K562 (cell line): ENCODE measurements around the gene VAPB. TPM values are rescaled to one million over a fixed set of nuclear protein-coding genes. Genes with fewer than 3 reads are reported as not detected.

ENCODE experiments used
- ATAC-seq: fragments of 200-7000 bp; cut with Tn5 transposase; 3 replicates; pipeline ENCODE4 v1.9.1; 2020; ENCODE audit warnings: moderate library complexity
- BruUV-seq: library from RNA; stranded (reverse); fragments of 400-500 nt; replicated peaks from 2 replicates; lab custom pipeline; 2021; lab: Mats Ljungman, UMichigan
- CTCF ChIA-PET: fragments of 300-600 bp; formaldehyde crosslinking; extraction: SDS; loops from one replicate; lab custom pipeline; 2021; ENCODE audit warnings: low intra/inter-chr PET ratio; lab: Yijun Ruan, JAX
- POLR2A ChIA-PET: fragments of 300-600, 350-650 bp; sonication (Branson Sonifier 250); formaldehyde crosslinking; extraction: SDS; loops from one replicate; lab custom pipeline; 2021; ENCODE audit warnings: antibody characterized with exemption, inconsistent platforms; lab: Yijun Ruan, JAX
- DNase-seq, 4 experiments: peaks; one replicate each; pipeline versions ENCODE4 v3.0.0 to v3.0.0-alpha.2; 2011 to 2018; ENCODE audit warnings: low spot score in 3 of 4, mixed read lengths in 3 of 4; ENCODE audit errors: extremely low read depth in 1 of 4
- FAIRE-seq: peaks from 2 replicates; lab custom pipeline; 2011; peaks lifted over from hg19 to GRCh38; lab: Jason Lieb, UNC
- H2AFZ ChIP-seq: 2 replicates; pipeline ENCODE4 v1.6.0; 2011; ENCODE audit warnings: low read depth, low read length, control low read depth, inconsistent platforms
- H3K27ac ChIP-seq: fragments of 200-600 bp; 3 replicates; pipeline ENCODE4 v1.8.0; 2011; ENCODE audit warnings: low read depth, mild to moderate bottlenecking, control low read depth, inconsistent platforms, low read length, moderate library complexity, mixed read lengths; ENCODE audit errors: extremely low read depth
- H3K27me3 ChIP-seq, 2 experiments: fragments of 300-600 bp in 1 of 2; 2 replicates in 1 of 2; 3 replicates in 1 of 2; pipeline versions ENCODE4 v1.6.0 to v1.8.0; 2011; ENCODE audit warnings: inconsistent platforms in 2 of 2, low read length in 2 of 2, mild to moderate bottlenecking in 1 of 2, mixed read lengths in 1 of 2, moderate library complexity in 1 of 2; ENCODE audit not compliant: control insufficient read depth in 2 of 2, insufficient read depth in 2 of 2
- H3K36me3 ChIP-seq: fragments of 300-600 bp; 3 replicates; pipeline ENCODE4 v1.8.0; 2011; ENCODE audit warnings: mild to moderate bottlenecking, low read length, inconsistent platforms; ENCODE audit not compliant: control insufficient read depth, insufficient read depth
- H3K4me1 ChIP-seq, 2 experiments: fragments of 200-600 bp in 1 of 2; replicated peaks in 1 of 2; 2 replicates in 1 of 2; 3 replicates in 1 of 2; pipeline versions ENCODE4 v1.5.1 to v1.8.0; 2011; ENCODE audit warnings: inconsistent platforms in 2 of 2, low read length in 2 of 2, mild to moderate bottlenecking in 1 of 2, mixed read lengths in 1 of 2, moderate library complexity in 1 of 2; ENCODE audit not compliant: control insufficient read depth in 2 of 2, insufficient read depth in 2 of 2
- H3K4me2 ChIP-seq: 2 replicates; pipeline ENCODE4 v1.6.1; 2011; ENCODE audit warnings: low read length, control low read depth, inconsistent platforms, mixed read lengths; ENCODE audit not compliant: insufficient read depth
- H3K4me3 ChIP-seq: fragments of 200-600 bp; sonication (generic), shearing (Covaris generic); 2 replicates; pipeline ENCODE4 v1.5.1; 2016; ENCODE audit warnings: control low read depth, inconsistent platforms
- H3K79me2 ChIP-seq: fragments of 200-600 bp; 3 replicates; pipeline ENCODE4 v1.8.0; 2011; ENCODE audit warnings: low read length, inconsistent platforms; ENCODE audit not compliant: control insufficient read depth, insufficient read depth
- H3K9ac ChIP-seq, 2 experiments: 2 replicates each; pipeline versions ENCODE4 v1.6.0 to v1.6.1; 2011; ENCODE audit warnings: low read depth in 2 of 2, low read length in 2 of 2, control low read depth in 1 of 2, inconsistent platforms in 1 of 2, mild to moderate bottlenecking in 1 of 2, mixed read lengths in 1 of 2; ENCODE audit not compliant: insufficient read depth in 1 of 2
- H3K9me1 ChIP-seq: one replicate; pipeline ENCODE4 v1.6.0; 2011; ENCODE audit warnings: inconsistent platforms, mild to moderate bottlenecking, low read length, moderate library complexity; ENCODE audit not compliant: control insufficient read depth, insufficient read depth
- H3K9me3 ChIP-seq: replicated peaks from 2 replicates; pipeline ENCODE4 v1.5.1; 2011; ENCODE audit warnings: low read depth, low read length, inconsistent platforms; ENCODE audit not compliant: control insufficient read depth, insufficient read depth
- H4K20me1 ChIP-seq: replicated peaks from 2 replicates; pipeline ENCODE4 v1.6.1; 2011; ENCODE audit warnings: low read length, inconsistent platforms, mixed read lengths; ENCODE audit not compliant: control insufficient read depth, insufficient read depth
- KLF13 ChIP-seq: fragments of 450-650 bp; IDR thresholded peaks from 2 replicates; pipeline ENCODE4 v1.6.1; 2016; ENCODE audit warnings: missing genetic modification characterization, low read depth, mild to moderate bottlenecking, missing compliant biosample characterization, moderate library complexity, borderline replicate concordance
- MYNN ChIP-seq, 2 experiments: sonication (generic); formaldehyde crosslinking in 1 of 2; IDR thresholded peaks; 2 replicates each; pipeline versions ENCODE4 v1.5.0 to v1.6.1; 2016 to 2020; ENCODE audit warnings: antibody characterized with exemption in 1 of 2, missing genetic modification reagents in 1 of 2
- NR2C1 ChIP-seq, 2 experiments: fragments of 450-650 bp; IDR thresholded peaks; 2 replicates each; pipeline ENCODE4 v1.6.1; 2017; ENCODE audit warnings: mild to moderate bottlenecking in 2 of 2, antibody characterized with exemption in 1 of 2, inconsistent platforms in 1 of 2, missing compliant biosample characterization in 1 of 2, missing genetic modification characterization in 1 of 2
- ZFP91 ChIP-seq: sonication (generic); formaldehyde crosslinking; IDR thresholded peaks from 2 replicates; pipeline ENCODE4 v1.8.0; 2022; ENCODE audit warnings: mild to moderate bottlenecking, missing genetic modification reagents
- ZNF644 ChIP-seq: fragments of 200-800 bp; sonication (Bioruptor generic); IDR thresholded peaks from 2 replicates; pipeline ENCODE4 v1.6.1; 2016; ENCODE audit warnings: low read depth, missing genetic modification characterization, missing compliant biosample characterization
- ZNF695 ChIP-seq: fragments of 450-650 bp; formaldehyde crosslinking; IDR thresholded peaks from 2 replicates; pipeline ENCODE4 v1.4.0; 2020; ENCODE audit warnings: mild to moderate bottlenecking, moderate library complexity
- WGBS: fragments of 100-300 bp; shearing (Covaris generic); methylation state at CpG from one replicate; pipeline ENCODE4 v1.1.6; 2016; ENCODE audit warnings: low coverage, mixed read lengths; ENCODE audit not compliant: insufficient coverage; ENCODE audit errors: missing lambda C conversion rate; 5-methylcytosine and 5-hydroxymethylcytosine counted together
- in situ Hi-C: fragments of 300-500 bp; cut with MboI; formaldehyde crosslinking; loops from 4 replicates; pipeline ENCODE4 v1.15.0; 2018; ENCODE audit warnings: inconsistent platforms, mixed read lengths
- intact Hi-C: fragments of 100-400 bp; cut with micrococcal nuclease; formaldehyde crosslinking; loops from 2 replicates; pipeline ENCODE4 v1.14.2; 2022
- polyA plus RNA-seq, 8 experiments: library from polyadenylated mRNA; depleted of rRNA in 4 of 8; stranded (reverse) in 5 of 8; unstranded in 3 of 8; fragments of >200 nt; fragmentation: Nextera tagmentation in 2 of 8; fragmentation: Illumina TruSeq in 1 of 8; extraction: Ambion mirVana in 2 of 8; extraction: Trizol in 1 of 8; gene quantifications; 2 replicates each; pipeline versions ENCODE4 v1.2.1 to v1.2.3, GENCODE V29; 2011 to 2014; ENCODE audit warnings: inconsistent platforms in 1 of 8, missing spikeins in 1 of 8
- total RNA-seq, 7 experiments: library from RNA; depleted of rRNA in 6 of 7; stranded (reverse); fragments of >200 nt in 6 of 7; fragmentation: Illumina TruSeq in 2 of 7; extraction: Trizol in 2 of 7; gene quantifications; 2 replicates each; pipeline versions ENCODE4 v1.2.1 to v1.2.3, GENCODE V29; 2011 to 2021; ENCODE audit warnings: low replicate concordance in 1 of 7

VAPB gene
- total and polyA plus RNA-seq, 9 of the 15 experiments (the other 6 are each of a cell fraction or from before 2014, with no cell fraction given) = 3.4 to 51.0 (median 27.9) TPM

- H4K20me1 ChIP-seq = peaks cover 26% of the 10 kb centered on the region
- intact Hi-C loops (no loop called here), in situ Hi-C loops (no loop called here)
- TF ChIP-seq MYNN (IDR thresholded peaks at IDR 0.05) = peak; percentile 78
- no peak for TF ChIP-seq MYNN (CRISPR knock-in tag; IDR thresholded peaks at IDR 0.05)
- TF ChIP-seq NR2C1 (IDR thresholded peaks at IDR 0.05) = peak; percentile 9; the same call in 1 of the 2 replicates
- TF ChIP-seq NR2C1 (tag; IDR thresholded peaks at IDR 0.05) = no peak
- no peak for TF ChIP-seq ZNF644 (tag)
- no peak for TF ChIP-seq ZNF695 (CRISPR knock-in tag)
- TF ChIP-seq KLF13 (tag) = no peak
- TF ChIP-seq ZFP91 (CRISPR knock-in tag) = no peak
- peaks cover 98% of the 10 kb centered on the region for H3K79me2 ChIP-seq
- no peak for FAIRE-seq
- H3K4me3 ChIP-seq = no peak overlapping the region
- no peaks in the 10 kb centered on the region for H3K27me3 ChIP-seq
- no peak overlapping the region for H2AFZ ChIP-seq
- CTCF ChIA-PET = no interaction called here
- H3K4me1 ChIP-seq = peaks cover 3 to 19% of the 10 kb centered on the region in 2 experiments; a peak in 4 of 5 replicates
- H3K4me2 ChIP-seq = no peak overlapping the region
- peaks cover 9% of the 10 kb centered on the region; the same call in 2 of the 3 replicates for H3K36me3 ChIP-seq
- H3K9me1 ChIP-seq = no peaks in the 10 kb centered on the region
- no peak for DNase-seq
- H3K27ac ChIP-seq = peak overlapping the region; percentile 66
- no peaks in the 10 kb centered on the region for H3K9me3 ChIP-seq
- 60% methylated on average over 2 of the region's 2 CpGs for WGBS
- POLR2A ChIA-PET = interaction anchor here (0.6 to 1.4 kb wide), 3 partner anchors 11 to 25 kb away, joined by 3 to 4 read pairs (median 4); no protein-coding TSS in a partner anchor
- BruUV-seq = no TSS peak
- H3K9ac ChIP-seq = no peak overlapping the region
- no peak for ATAC-seq
Observed at GRCh38 chr20:58407966-58408557, 19.0 kb downstream of the VAPB start.
